ENCODE results near the gene PTAFR. TPM values are rescaled to one million over a fixed set of nuclear protein-coding genes. Genes with fewer than 3 reads are reported as not detected.

Gene PTAFR
- total RNA-seq, 1 experiment from 2014 or later = 1.3 TPM

- ChIA-PET POLR2A (interaction anchor here (1.5 kb wide), 1 partner anchor 192 kb away, joined by 4 read pairs; the partner anchor contains the start of gene MED18), RAD21 (ENCODE audit: low non-redundant PET in 1 of 2, low total read pairs in 2 of 2, uncharacterized antibody in 2 of 2, unreplicated experiment in 2 of 2) (no interaction called here), CTCF (no interaction called here)
- intact Hi-C loops (cut with micrococcal nuclease) = no loop called here
- H3K36me3 ChIP-seq (ENCODE audit: control insufficient read depth in 1 of 2, insufficient read depth in 2 of 2, low read length in 2 of 2) = no peaks in the 10 kb centered on the region
- no TSS peak for BruUV-seq (replicated peaks)
- DNase-seq (ENCODE audit: low read depth, low spot score) = no peak
- no peaks in the 10 kb centered on the region for H4K20me1 ChIP-seq (ENCODE audit: insufficient read depth)
- H3K27ac ChIP-seq (ENCODE audit: low read depth, low read length) = no peak overlapping the region
- H3K27me3 ChIP-seq (ENCODE audit: insufficient read depth, low read length) = no peaks in the 10 kb centered on the region
- no peaks in the 10 kb centered on the region for H3K9me3 ChIP-seq (ENCODE audit: control insufficient read depth in 1 of 2, insufficient read depth in 1 of 2, low read depth in 1 of 2, low read length in 2 of 2)
- H3K9me2 ChIP-seq (ENCODE audit: insufficient read depth) = no peaks in the 10 kb centered on the region
- no peak overlapping the region for H3K4me2 ChIP-seq (ENCODE audit: low read length)
- H3K4me1 ChIP-seq (ENCODE audit: control insufficient read depth in 1 of 2, insufficient read depth in 2 of 2, low read length in 2 of 2) = peaks cover 0 to 5% of the 10 kb centered on the region in 2 experiments; a peak in 1 of 4 replicates
- ATAC-seq = no peak
- no peak overlapping the region for H3K4me3 ChIP-seq (replicated peaks in 1 of 2; ENCODE audit: low read depth in 1 of 2, low read length in 2 of 2)
- no peaks in the 10 kb centered on the region for H3K79me2 ChIP-seq (ENCODE audit: insufficient read depth, low read length)
- TF ChIP-seq SRF (IDR thresholded peaks at IDR 0.05; ENCODE audit: low read depth) (no peak), SIN3A (IDR thresholded peaks at IDR 0.05; ENCODE audit: low read depth) (no peak)
- H2AFZ ChIP-seq (ENCODE audit: low read depth, low read length, poor library complexity, severe bottlenecking) = no peak overlapping the region
- H3K9ac ChIP-seq (ENCODE audit: low read length) = no peak overlapping the region
Measured at GRCh38 chr1:28136169-28136921, 40.1 kb downstream of the PTAFR start.

DNA sequence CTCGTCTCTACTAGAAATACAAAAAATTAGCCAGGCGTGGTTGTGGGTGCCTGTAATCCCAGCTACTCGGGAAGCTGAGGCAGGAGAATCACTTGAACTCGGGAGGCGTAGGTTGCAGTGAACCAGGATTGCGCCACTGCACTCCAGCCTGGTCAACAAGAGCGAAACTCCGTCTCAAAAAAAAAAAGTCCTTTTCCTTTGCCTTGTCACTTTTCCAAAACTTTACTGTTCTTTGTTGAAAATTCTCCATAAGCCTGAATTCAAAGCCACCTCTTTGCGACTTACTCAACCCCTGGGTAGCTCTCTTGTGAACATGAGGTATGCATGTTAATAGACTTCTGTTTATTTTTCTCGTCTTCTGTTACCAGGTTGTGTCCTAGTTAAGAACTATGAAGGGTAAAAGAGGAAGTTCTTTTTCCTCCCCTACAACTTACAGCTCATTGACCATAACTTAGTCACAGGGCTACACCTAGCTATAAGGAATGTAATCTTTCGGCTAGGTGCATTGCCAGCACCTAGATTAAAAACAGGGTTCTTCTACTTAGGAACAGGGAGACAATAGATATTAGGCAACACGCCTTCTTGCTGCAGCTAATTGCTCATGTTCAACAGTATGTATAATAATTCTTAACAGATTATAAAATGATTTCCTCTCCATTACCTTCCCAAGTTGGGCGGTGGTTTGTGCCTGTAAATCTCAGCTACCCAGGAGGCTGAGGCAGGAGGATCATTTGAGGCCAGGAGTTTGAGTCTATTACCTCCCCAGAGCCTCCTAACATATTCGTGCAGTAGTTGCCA, 40.9 kb downstream of the PTAFR start:
- Histone ChIP-seq H3K9ac (ENCODE audit: low read length) (no peak overlapping the region), H3K9me2 (ENCODE audit: insufficient read depth) (no peaks in the 10 kb centered on the region), H3K27me3 (ENCODE audit: insufficient read depth, low read length) (no peaks in the 10 kb centered on the region), H3K9me3 (ENCODE audit: control insufficient read depth in 1 of 2, insufficient read depth in 1 of 2, low read depth in 1 of 2, low read length in 2 of 2) (no peaks in the 10 kb centered on the region), H2AFZ (ENCODE audit: low read depth, low read length, poor library complexity, severe bottlenecking) (no peak overlapping the region), H3K4me1 (ENCODE audit: control insufficient read depth in 1 of 2, insufficient read depth in 2 of 2, low read length in 2 of 2) (peaks cover 0 to 5% of the 10 kb centered on the region in 2 experiments; a peak in 1 of 4 replicates), H3K36me3 (ENCODE audit: control insufficient read depth in 1 of 2, insufficient read depth in 2 of 2, low read length in 2 of 2) (no peaks in the 10 kb centered on the region), H3K27ac (ENCODE audit: low read depth, low read length) (no peak overlapping the region), H4K20me1 (ENCODE audit: insufficient read depth) (no peaks in the 10 kb centered on the region), H3K4me2 (ENCODE audit: low read length) (no peak overlapping the region), H3K79me2 (ENCODE audit: insufficient read depth, low read length) (no peaks in the 10 kb centered on the region), H3K4me3 (replicated peaks in 1 of 2; ENCODE audit: low read depth in 1 of 2, low read length in 2 of 2) (no peak overlapping the region)
- TF ChIP-seq ELF1 (IDR thresholded peaks at IDR 0.05; ENCODE audit: borderline replicate concordance, low read depth) (no peak), POLR2A (IDR thresholded peaks at IDR 0.05; ENCODE audit: borderline replicate concordance, extremely low read depth, insufficient read depth, insufficient read length) (no peak), POLR2AphosphoS5 (IDR thresholded peaks at IDR 0.05; ENCODE audit: low read depth, low read length) (no peak), SRF (IDR thresholded peaks at IDR 0.05; ENCODE audit: low read depth) (no peak), CBX3 (IDR thresholded peaks at IDR 0.05; ENCODE audit: low read depth) (no peak), EGR1 (IDR thresholded peaks at IDR 0.05; ENCODE audit: low read depth) (no peak), ZBTB33 (IDR thresholded peaks at IDR 0.05; ENCODE audit: extremely low read depth, insufficient replicate concordance, low read length) (no peak)
- ATAC-seq (no peak), DNase-seq (ENCODE audit: low read depth, low spot score) (no peak)
- ChIA-PET CTCF (interaction anchor here (1.5 kb wide), 1 partner anchor 44 kb away, joined by 3 read pairs; no protein-coding TSS in a partner anchor), POLR2A (interaction anchor here (0.5 to 1.5 kb wide), 2 partner anchors 18 to 193 kb away, joined by 4 to 5 read pairs; partner anchors contain the start of gene MED18), RAD21 (ENCODE audit: low non-redundant PET in 1 of 2, low total read pairs in 2 of 2, uncharacterized antibody in 2 of 2, unreplicated experiment in 2 of 2) (no interaction called here)
- no TSS peak for BruUV-seq (replicated peaks)
- intact Hi-C loops (cut with micrococcal nuclease) = no loop called here

Data from HCT116 (cell line).